GM10248 (cell line): Measurements from ENCODE around the gene PTPRF.

Source experiments
- CTCF ChIA-PET: fragments of 300-600 bp; sonication (Branson Sonifier 250); formaldehyde crosslinking; extraction: SDS; loops from one replicate; lab custom pipeline; 2021; ENCODE audit warnings: antibody characterized with exemption; lab: Yijun Ruan, JAX
- POLR2A ChIA-PET: fragments of 350-650 bp; sonication (Branson Sonifier 250); formaldehyde crosslinking; extraction: SDS; loops from one replicate; lab custom pipeline; 2020; ENCODE audit warnings: antibody characterized with exemption; lab: Yijun Ruan, JAX
- DNase-seq: peaks from one replicate; pipeline ENCODE4 v3.0.0; 2012; ENCODE audit errors: extremely low spot score
- TF ChIP-seq, protein P1 (sequence below): IDR thresholded peaks from 2 replicates; pipeline ENCODE4 v1.5.1; 2012; ENCODE audit warnings: mild to moderate bottlenecking, low read depth; ENCODE audit errors: extremely low read depth, missing control alignments, control extremely low read depth

PTPRF gene

GRCh38 chr1:43613075-43613942 is 82.6 kb downstream of the PTPRF start:
- POLR2A ChIA-PET, result no interaction called here
- TF ChIP-seq, protein P1, sequence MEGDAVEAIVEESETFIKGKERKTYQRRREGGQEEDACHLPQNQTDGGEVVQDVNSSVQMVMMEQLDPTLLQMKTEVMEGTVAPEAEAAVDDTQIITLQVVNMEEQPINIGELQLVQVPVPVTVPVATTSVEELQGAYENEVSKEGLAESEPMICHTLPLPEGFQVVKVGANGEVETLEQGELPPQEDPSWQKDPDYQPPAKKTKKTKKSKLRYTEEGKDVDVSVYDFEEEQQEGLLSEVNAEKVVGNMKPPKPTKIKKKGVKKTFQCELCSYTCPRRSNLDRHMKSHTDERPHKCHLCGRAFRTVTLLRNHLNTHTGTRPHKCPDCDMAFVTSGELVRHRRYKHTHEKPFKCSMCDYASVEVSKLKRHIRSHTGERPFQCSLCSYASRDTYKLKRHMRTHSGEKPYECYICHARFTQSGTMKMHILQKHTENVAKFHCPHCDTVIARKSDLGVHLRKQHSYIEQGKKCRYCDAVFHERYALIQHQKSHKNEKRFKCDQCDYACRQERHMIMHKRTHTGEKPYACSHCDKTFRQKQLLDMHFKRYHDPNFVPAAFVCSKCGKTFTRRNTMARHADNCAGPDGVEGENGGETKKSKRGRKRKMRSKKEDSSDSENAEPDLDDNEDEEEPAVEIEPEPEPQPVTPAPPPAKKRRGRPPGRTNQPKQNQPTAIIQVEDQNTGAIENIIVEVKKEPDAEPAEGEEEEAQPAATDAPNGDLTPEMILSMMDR, result no peak
- no peak for DNase-seq
- CTCF ChIA-PET, result no interaction called here

- no peak for DNase-seq
- POLR2A ChIA-PET, result no interaction called here
- CTCF ChIA-PET, result no interaction called here
- TF ChIP-seq, protein P1, result no peak
Observed at GRCh38 chr1:43614211-43614610, 83.5 kb downstream of the PTPRF start.

- CTCF ChIA-PET, result no interaction called here
- no peak for DNase-seq
- TF ChIP-seq, protein P1, result no peak
Observed at GRCh38 chr1:43614891-43615290, 84.2 kb downstream of the PTPRF start.

GRCh38 chr1:43616383-43616782 is 85.7 kb downstream of the PTPRF start:
- ChIA-PET CTCF (interaction anchor here (0.7 kb wide), 1 partner anchor 12 kb away, joined by 3 read pairs; no protein-coding TSS in a partner anchor), POLR2A (no interaction called here)
- TF ChIP-seq, protein P1, result no peak
- DNase-seq, result no peak

More at GRCh38 chr1:43614891-43615290, 84.2 kb downstream of the PTPRF start:
- POLR2A ChIA-PET, result no interaction called here

GRCh38 chr1:43617011-43617410 is 86.3 kb downstream of the PTPRF start:
- TF ChIP-seq, protein P1, result no peak
- ChIA-PET CTCF (interaction anchor here (0.7 kb wide), 1 partner anchor 11 kb away, joined by 3 read pairs; no protein-coding TSS in a partner anchor), POLR2A (no interaction called here)
- DNase-seq, result no peak

- CTCF ChIA-PET, result no interaction called here
- TF ChIP-seq, protein P1, result no peak
- no peak for DNase-seq
- POLR2A ChIA-PET, result no interaction called here
Observed at GRCh38 chr1:43617668-43618067, 87.0 kb downstream of the PTPRF start.
